H1 (cell line): ENCODE data around the gene NFE2L2. TPM values are rescaled to one million over a fixed set of nuclear protein-coding genes. Genes with fewer than 3 reads are reported as not detected.

Experiments
- CTBP2 ChIP-seq: IDR thresholded peaks from 2 replicates; pipeline ENCODE4 v1.7.0; 2011; ENCODE audit warnings: borderline replicate concordance, mild to moderate bottlenecking, moderate library complexity, mixed read lengths, low read length; ENCODE audit not compliant: insufficient read depth, insufficient read length
- GTF2F1 ChIP-seq: IDR thresholded peaks from 2 replicates; pipeline ENCODE4 v1.6.1; 2012; ENCODE audit warnings: low read depth, low read length, improper control_type of control experiment, borderline replicate concordance
- KDM5A ChIP-seq: fragments of 200-600 bp; IDR thresholded peaks from 2 replicates; pipeline ENCODE4 v1.7.1; 2012; ENCODE audit warnings: mild to moderate bottlenecking, low read length, inconsistent platforms, mixed read lengths
- NANOG ChIP-seq: IDR thresholded peaks from 2 replicates; pipeline ENCODE4 v1.6.1; 2011; ENCODE audit warnings: low read length, low read depth, mild to moderate bottlenecking, inconsistent platforms; ENCODE audit not compliant: insufficient read depth, poor library complexity, severe bottlenecking
- POLR2A ChIP-seq, 2 experiments: IDR thresholded peaks; 1 replicate in 1 of 2; 2 replicates in 1 of 2; pipeline ENCODE4 v1.6.1; 2011; ENCODE audit warnings: low read depth in 2 of 2, low read length in 2 of 2, mild to moderate bottlenecking in 2 of 2; ENCODE audit errors: control extremely low read depth in 1 of 2
- POLR2AphosphoS5 ChIP-seq: IDR thresholded peaks from 2 replicates; pipeline ENCODE4 v1.6.1; 2011; ENCODE audit warnings: low read depth, low read length
- RFX5 ChIP-seq: IDR thresholded peaks from 2 replicates; pipeline ENCODE4 v1.6.1; 2011; ENCODE audit warnings: low read depth, low read length, improper control_type of control experiment, borderline replicate concordance
- SP4 ChIP-seq: IDR thresholded peaks from 2 replicates; pipeline ENCODE4 v1.6.1; 2012; ENCODE audit warnings: low read length, inconsistent platforms
- TAF7 ChIP-seq: optimal IDR thresholded peaks from 2 replicates; pipeline ENCODE3; 2011; ENCODE audit warnings: low read depth, mild to moderate bottlenecking, inconsistent platforms, low read length, moderate library complexity, borderline replicate concordance
- TBP ChIP-seq: IDR thresholded peaks from 2 replicates; pipeline ENCODE4 v1.6.1; 2011; ENCODE audit warnings: low read depth, low read length, improper control_type of control experiment
- polyA plus RNA-seq, 7 experiments: library from polyadenylated mRNA; depleted of rRNA in 3 of 7; stranded (reverse) in 5 of 7; unstranded in 2 of 7; fragments of >200 nt in 5 of 7; fragments of 200-250 nt in 2 of 7; gene quantifications; 1 replicate in 5 of 7; 2 replicates in 1 of 7; 4 replicates in 1 of 7; pipeline versions ENCODE4 v1.2.1 to v1.2.3, GENCODE V29; 2011 to 2013; ENCODE audit warnings: missing spikeins in 2 of 7, mixed read lengths in 2 of 7
- total RNA-seq: library from RNA; stranded (reverse); fragmentation: NEBNext Ultra II Directional; extraction: Animal tissue kit (Norgen Biotek cat#: 25700); gene quantifications from 2 replicates; pipeline ENCODE4 v1.2.1, GENCODE V29; 2021

NFE2L2 gene
- total and polyA plus RNA-seq, 2 of the 8 experiments (the other 6 are each of a cell fraction or from before 2014, with no cell fraction given), result 33.2 to 34.5 TPM

- TF ChIP-seq POLR2A (IDR thresholded peaks at IDR 0.05; ENCODE audit: control extremely low read depth in 1 of 2, low read depth in 2 of 2, low read length in 2 of 2), result no peak
- TF ChIP-seq TAF7, result no peak
- no peak for TF ChIP-seq NANOG
- TF ChIP-seq KDM5A, result no peak
- TF ChIP-seq POLR2AphosphoS5, result no peak
- no peak for TF ChIP-seq RFX5
- TF ChIP-seq TBP, result no peak
- no peak for TF ChIP-seq GTF2F1
- TF ChIP-seq CTBP2, result no peak
- TF ChIP-seq SP4, result no peak
These were observed 48.7 kb upstream of the NFE2L2 start (continued) for GRCh38 chr2:177313162-177313781.
